Kidney (tissue), 14 donors: ENCODE data around the gene BOLA2B. TPM values are rescaled to one million over a fixed set of nuclear protein-coding genes. Genes with fewer than 3 reads are reported as not detected.
"Not testable (repeated sequence)": the region's sequence is repeated elsewhere in the genome, so short reads cannot be mapped to it uniquely, and the experiment has no call there.

Source experiments
- DNase-seq, 5 donors: peaks; one replicate each; pipeline ENCODE4 v3.0.0-alpha.2; 2013 to 2020
- FAIRE-seq: peaks from 2 replicates; lab custom pipeline; 2012; peaks lifted over from hg19 to GRCh38; lab: Jason Lieb, UNC
- H3K27ac ChIP-seq, 2 donors: one replicate each; pipeline ENCODE4 v1.7.0; 2013; ENCODE audit warnings: low read depth in 2 of 2, low read length in 2 of 2, inconsistent platforms in 1 of 2
- H3K27me3 ChIP-seq: one replicate; pipeline ENCODE4 v1.7.1; 2013; ENCODE audit warnings: low read length, inconsistent platforms; ENCODE audit not compliant: control insufficient read depth, insufficient read depth
- H3K36me3 ChIP-seq, 3 donors: one replicate each; pipeline versions ENCODE4 v1.7.0 to v1.7.1; 2013; ENCODE audit warnings: low read length in 3 of 3, control low read depth in 1 of 3, inconsistent platforms in 1 of 3; ENCODE audit not compliant: insufficient read depth in 3 of 3, control insufficient read depth in 2 of 3
- H3K4me1 ChIP-seq, 3 donors: one replicate each; pipeline versions ENCODE4 v1.7.0 to v1.7.1; 2013; ENCODE audit warnings: low read length in 3 of 3, inconsistent platforms in 1 of 3, low read depth in 1 of 3; ENCODE audit not compliant: control insufficient read depth in 2 of 3, insufficient read depth in 2 of 3
- H3K4me3 ChIP-seq, 3 donors: one replicate each; pipeline versions ENCODE4 v1.7.0 to v1.8.1; 2013; ENCODE audit warnings: low read length in 3 of 3, control low read depth in 1 of 3, inconsistent platforms in 1 of 3
- H3K9ac ChIP-seq, 3 donors: one replicate each; pipeline versions ENCODE4 v1.7.0 to v1.7.1; 2013; ENCODE audit warnings: low read length in 3 of 3, control low read depth in 1 of 3, inconsistent platforms in 1 of 3
- H3K9me3 ChIP-seq, 3 donors: one replicate each; pipeline versions ENCODE4 v1.7.0 to v1.7.1; 2013; ENCODE audit warnings: low read length in 3 of 3, control low read depth in 1 of 3, inconsistent platforms in 1 of 3; ENCODE audit not compliant: control insufficient read depth in 2 of 3, insufficient read depth in 1 of 3
- CTCF ChIP-seq: IDR thresholded peaks from 3 replicates; pipeline ENCODE4 v1.5.1; 2012; ENCODE audit warnings: mild to moderate bottlenecking, moderate library complexity, borderline replicate concordance; ENCODE audit not compliant: insufficient read depth; ENCODE audit errors: extremely low read depth
- intact Hi-C: fragments of 100-400 bp; cut with DNase I; formaldehyde crosslinking; loops from one replicate; pipeline ENCODE4 v1.11.1; 2022
- polyA plus RNA-seq: library from polyadenylated mRNA; stranded (reverse); fragments of 350-450 nt; fragmentation: Illumina TruSeq; extraction: RNeasy Lipid Tissue Mini Kit (QIAGEN cat#74804); gene quantifications from one replicate; pipeline ENCODE4 v1.2.3, GENCODE V29; 2014; ENCODE audit warnings: low read depth, low replicate concordance; ENCODE audit not compliant: insufficient read depth
- total RNA-seq: library from RNA; stranded (reverse); fragmentation: NEBNext Ultra II Directional; extraction: Animal tissue kit (Norgen Biotek cat#: 25700); gene quantifications from one replicate; pipeline ENCODE4 v1.2.1, GENCODE V29; 2021
- donor health status: control.
- donor health status: control.
- donor health status: control.
- donor health status: control.
- donor health status: control.
- donor health status: DM: yes; HTN: yes; CAD: no.
- donor health status: Normal renal cell carcinoma (clear cell type).

BOLA2B gene
- total and polyA plus RNA-seq, 2 donors from 2014 or later: 77.6 to 177 TPM

- H3K9me3 ChIP-seq, H3K36me3 ChIP-seq, DNase-seq, H3K4me3 ChIP-seq, intact Hi-C loops, H3K27me3 ChIP-seq, H3K27ac ChIP-seq, H3K9ac ChIP-seq, H3K4me1 ChIP-seq, FAIRE-seq: not testable (repeated sequence)
These were observed 24.7 kb downstream of the BOLA2B start for GRCh38 chr16:30168746-30169145.

- Histone ChIP-seq H3K9me3 (no peaks in the 10 kb centered on the region), H3K27me3 (no peaks in the 10 kb centered on the region), H3K27ac (no peak overlapping the region), H3K4me1 (no peaks in the 10 kb centered on the region), H3K4me3 (no peak overlapping the region), H3K9ac (no peak overlapping the region), H3K36me3 (no peaks in the 10 kb centered on the region)
- no peak for DNase-seq
- FAIRE-seq: no peak
- no peak for TF ChIP-seq CTCF
- intact Hi-C loops: no loop called here
These were observed 27.1 kb downstream of the BOLA2B start for GRCh38 chr16:30166202-30166902.

GRCh38 chr16:30163538-30163937, 29.9 kb downstream of the BOLA2B start:
- FAIRE-seq (no peak), DNase-seq (no peak)
- no peak overlapping the region for H3K27ac ChIP-seq
- H3K9ac ChIP-seq: no peak overlapping the region
- H3K4me3 ChIP-seq: no peak overlapping the region
- no peaks in the 10 kb centered on the region for H3K4me1 ChIP-seq
- TF ChIP-seq CTCF: no peak
- intact Hi-C loops: no loop called here
- H3K36me3 ChIP-seq: no peaks in the 10 kb centered on the region
- H3K27me3 ChIP-seq: no peaks in the 10 kb centered on the region
- H3K9me3 ChIP-seq: no peaks in the 10 kb centered on the region

DNA sequence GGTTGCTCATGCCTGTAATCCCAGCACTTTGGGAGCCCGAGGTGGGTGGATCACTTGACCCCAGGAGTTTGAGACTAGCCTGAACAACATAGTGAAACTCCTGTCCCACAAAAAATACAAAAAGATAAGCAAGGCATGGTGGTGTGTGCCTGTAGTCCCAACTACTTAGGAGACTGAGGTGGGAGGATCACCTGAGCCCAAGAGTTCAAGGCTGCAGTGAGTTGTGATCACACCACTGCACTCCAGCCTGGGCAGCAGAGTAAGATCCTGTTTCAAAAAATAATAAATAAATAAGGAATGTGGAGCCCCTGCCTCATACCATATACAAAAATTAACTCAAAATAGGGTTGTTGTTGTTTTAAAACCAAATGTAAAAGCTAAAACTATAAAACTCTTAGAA, 36.3 kb downstream of the BOLA2B start:
- intact Hi-C loops: no loop called here
- FAIRE-seq (no peak), DNase-seq (no peak)
- no peak overlapping the region for H3K4me3 ChIP-seq
- no peak for TF ChIP-seq CTCF
- no peak overlapping the region for H3K9ac ChIP-seq
- H3K27ac ChIP-seq: no peak overlapping the region
- H3K27me3 ChIP-seq: no peaks in the 10 kb centered on the region
- H3K4me1 ChIP-seq: no peaks in the 10 kb centered on the region
- no peaks in the 10 kb centered on the region for H3K36me3 ChIP-seq
- no peaks in the 10 kb centered on the region for H3K9me3 ChIP-seq
